Regular cardiac myocyte (primary cell): ENCODE measurements around the gene VHLL. TPM values are rescaled to one million over a fixed set of nuclear protein-coding genes. Genes with fewer than 3 reads are reported as not detected.

Source experiments
- total RNA-seq: library from RNA; depleted of rRNA; stranded (reverse); fragments of >200 nt; gene quantifications from 2 replicates; pipeline ENCODE4 v1.2.3, GENCODE V29; 2014

The VHLL gene
- 0.96 TPM in 1 of 2 replicates, not detected in the other for total RNA-seq

DNA sequence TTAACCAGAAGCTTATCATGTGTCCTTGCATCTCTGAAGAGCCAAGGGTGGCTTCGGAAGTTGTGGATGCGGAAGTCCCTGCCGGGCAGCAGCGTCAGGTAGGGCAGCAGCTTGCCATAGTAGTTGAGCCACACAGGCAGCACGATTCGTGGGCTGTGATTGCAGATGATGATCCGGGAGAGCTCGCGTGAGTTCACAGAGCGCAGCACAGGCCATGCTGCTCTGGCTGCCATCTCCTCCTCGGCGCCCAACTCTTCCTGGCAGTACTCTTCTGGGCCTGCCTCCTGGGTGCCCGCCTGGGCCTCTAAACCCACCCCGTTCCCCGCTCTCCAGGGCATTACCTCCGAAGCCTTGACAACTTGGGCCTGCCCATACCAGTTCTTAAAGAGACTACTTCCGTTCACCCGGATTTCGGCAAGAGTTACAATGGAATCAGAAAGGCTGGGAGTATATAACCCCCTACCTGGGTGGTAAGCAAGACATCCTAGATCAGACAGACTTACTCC, at the start of gene VHLL:
VHLL (minus strand) TSS at position 456 of the 506 bp plus-strand sequence; CDS start at position 338, 118 bp downstream.

DNA sequence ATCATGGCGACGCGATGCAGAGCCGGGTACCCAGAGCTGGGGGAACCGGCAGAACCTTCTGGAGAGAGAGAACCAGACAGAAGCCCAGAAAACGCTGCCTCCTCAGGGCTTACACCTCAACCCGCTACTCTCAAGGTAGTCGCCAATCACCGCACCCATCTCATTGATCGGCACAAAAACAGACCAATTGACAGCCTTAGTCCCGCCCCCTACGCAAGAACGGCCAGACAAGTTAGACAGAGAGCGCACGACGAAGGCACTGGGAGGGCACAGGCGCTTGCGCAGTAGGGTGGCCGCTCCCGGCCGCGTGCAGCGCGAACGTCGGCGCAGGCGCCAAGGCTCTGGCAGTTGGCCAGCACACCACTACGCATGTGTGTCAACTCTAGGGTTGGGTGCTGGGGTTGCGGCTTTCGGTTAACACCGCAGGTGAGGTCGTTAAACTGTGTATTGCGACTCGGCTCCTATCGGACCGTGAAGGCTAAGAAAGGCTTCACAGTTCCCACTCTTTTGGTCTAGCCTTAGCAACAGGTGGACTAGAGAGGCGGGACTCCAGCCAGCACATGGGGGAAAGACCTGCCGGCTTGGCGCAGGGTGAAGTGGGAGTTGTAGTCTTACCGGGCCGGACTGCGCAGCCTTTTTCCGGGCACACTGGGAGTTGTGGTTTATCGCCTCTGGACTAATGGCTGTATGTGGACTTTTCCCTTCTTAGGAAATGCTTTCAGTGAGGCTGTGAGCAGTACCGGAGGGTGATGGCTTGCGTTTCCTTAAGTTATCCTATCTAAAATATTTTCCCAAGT, 39.3 kb upstream of the VHLL start, which contains the start of the genes CCT3 and TSACC:
CCT3 (minus strand) TSS at position 113 of the 797 bp plus-strand sequence; CDS start at position 5, 108 bp downstream.
TSACC (plus strand) TSS at position 347 of the 797 bp plus-strand sequence. CDS start 1,232 bp downstream, outside the sequence.

DNA sequence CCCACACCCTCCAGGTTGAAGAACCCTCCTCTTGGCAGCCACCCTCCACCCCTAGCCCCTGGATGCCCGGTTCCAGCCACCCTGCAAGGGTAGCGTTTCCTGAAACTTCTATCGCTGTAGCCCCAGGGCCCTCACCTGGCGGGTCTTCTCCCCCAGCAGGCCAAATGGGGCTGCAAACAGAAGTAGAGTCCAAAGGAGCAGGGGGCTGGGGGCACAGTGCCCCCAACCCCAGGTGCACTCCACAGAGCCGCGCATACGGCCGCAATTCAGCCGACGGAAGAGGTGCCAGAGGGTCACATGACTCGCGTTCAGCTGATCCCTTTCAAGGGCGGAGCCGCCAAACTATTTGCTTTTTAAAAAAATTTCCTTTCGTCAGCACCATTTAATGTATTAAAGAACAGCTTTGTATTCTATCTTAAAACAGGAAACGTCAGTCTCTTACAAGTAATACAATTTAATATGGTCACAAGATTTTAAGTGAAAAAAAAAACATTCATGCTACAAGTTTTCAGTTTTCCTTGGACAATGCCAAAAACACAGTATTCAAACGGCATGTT, 3.6 kb downstream of the VHLL start, which contains the start of gene GLMP:
GLMP (minus strand) TSS at position 289 of the 557 bp plus-strand sequence; CDS start at position 255, 34 bp downstream.

GRCh38 chr1:156284112-156284511, 15.0 kb downstream of the VHLL start, which contains the start of gene TMEM79:
Gene TMEM79, plus strand, starts transcription at chr1:156284325. Its CDS starts 902 bp downstream, at chr1:156285227.

GRCh38 chr1:156282479-156283222, 16.5 kb downstream of the VHLL start, which contains the start of gene SMG5:
Gene SMG5, minus strand, starts transcription at chr1:156282825. Its CDS starts 145 bp downstream, at chr1:156282680.

Other genes starting within 250 kb of the VHLL start
- 11.0 and 13.0 TPM in 2 replicates for gene UBQLN4, start 245.5 kb downstream of the VHLL start, total RNA-seq
- 55.5 and 78.2 TPM in 2 replicates for gene LAMTOR2, start 244.5 kb downstream of the VHLL start, total RNA-seq
- gene RAB25, start 238.1 kb downstream of the VHLL start, total RNA-seq: not detected in 2 replicates
- gene MEX3A, start 216.8 kb downstream of the VHLL start, total RNA-seq: 1.1 and 1.2 TPM in 2 replicates
- gene LMNA, start 184.6 kb downstream of the VHLL start, total RNA-seq: 515 and 1,414 TPM in 2 replicates
- 0.19 and 1.7 TPM in 2 replicates for gene SEMA4A, start 145.7 kb downstream of the VHLL start, total RNA-seq
- 4.8 and 10.5 TPM in 2 replicates for gene SLC25A44, start 105.2 kb downstream of the VHLL start, total RNA-seq
- 17.8 and 35.7 TPM in 2 replicates for gene PMF1, start 86.3 kb downstream of the VHLL start, total RNA-seq
- under 0.01 and 0.85 TPM in 2 replicates for gene BGLAP, start 57.1 kb downstream of the VHLL start, total RNA-seq
- 0.19 and 0.28 TPM in 2 replicates for gene PAQR6, start 51.3 kb downstream of the VHLL start, total RNA-seq
- gene SMG5, start 16.5 kb downstream of the VHLL start, total RNA-seq: 47.6 and 48.1 TPM in 2 replicates
- 1.3 and 1.4 TPM in 2 replicates for gene TMEM79, start 15.0 kb downstream of the VHLL start, total RNA-seq
- 30.3 and 79.2 TPM in 2 replicates for gene GLMP, start 3.6 kb downstream of the VHLL start, total RNA-seq
- 510 and 886 TPM in 2 replicates for gene CCT3, start 39.0 kb upstream of the VHLL start, total RNA-seq
- gene TSACC, start 39.2 kb upstream of the VHLL start, total RNA-seq: 0.28 TPM in 1 of 2 replicates, not detected in the other
- gene RHBG, start 69.9 kb upstream of the VHLL start, total RNA-seq: not detected in 2 replicates
- 3.1 and 4.5 TPM in 2 replicates for gene MEF2D, start 201.5 kb upstream of the VHLL start, total RNA-seq